ENCODE data around the gene MMEL1. TPM values are rescaled to one million over a fixed set of nuclear protein-coding genes. Genes with fewer than 3 reads are reported as not detected.

The MMEL1 gene
- total RNA-seq, 6 experiments from 2014 or later = 1.2 to 2.0 TPM; not detected in 4

GRCh38 chr1:2614145-2614544, 18.7 kb downstream of the MMEL1 start:
- H3K36me3 ChIP-seq = no peaks in the 10 kb centered on the region
- H3K27me3 ChIP-seq = no peaks in the 10 kb centered on the region
- H3K27ac ChIP-seq = no peak overlapping the region
- no peak for DNase-seq
- no peak for TF ChIP-seq CTCF (IDR thresholded peaks at IDR 0.05)
- no peak for TF ChIP-seq POLR2A (IDR thresholded peaks at IDR 0.05)
- WGBS (ENCODE audit: insufficient coverage, low coverage, low lambda C conversion rate, missing lambda C conversion rate) = 84% methylated on average over 2 of the region's 2 CpGs
- intact Hi-C loops (cut with DNase I) = no loop called here
- H3K9me3 ChIP-seq = no peaks in the 10 kb centered on the region
- no peaks in the 10 kb centered on the region for H3K4me1 ChIP-seq
- no peak overlapping the region for H3K4me3 ChIP-seq
- no peak for ATAC-seq

- Histone ChIP-seq H3K4me1 (no peaks in the 10 kb centered on the region), H3K27me3 (no peaks in the 10 kb centered on the region), H3K9me3 (no peaks in the 10 kb centered on the region), H3K27ac (no peak overlapping the region), H3K4me3 (no peak overlapping the region), H3K36me3 (no peaks in the 10 kb centered on the region)
- intact Hi-C loops (cut with DNase I) = no loop called here
- no peak for DNase-seq
- no peak for ATAC-seq
- 92% methylated on average over 4 of the region's 11 CpGs for WGBS (ENCODE audit: insufficient coverage, low coverage, low lambda C conversion rate, missing lambda C conversion rate)
- no peak for TF ChIP-seq CTCF (IDR thresholded peaks at IDR 0.05)
- TF ChIP-seq POLR2A (IDR thresholded peaks at IDR 0.05) = no peak
Measured at GRCh38 chr1:2612591-2613365, 20.0 kb downstream of the MMEL1 start.

GRCh38 chr1:2611621-2612437, 21.0 kb downstream of the MMEL1 start:
- peak in 1 of 4 donors; percentile 7 for ATAC-seq
- H3K36me3 ChIP-seq = no peaks in the 10 kb centered on the region
- intact Hi-C loops (cut with DNase I) = no loop called here
- no peak overlapping the region for H3K27ac ChIP-seq
- TF ChIP-seq POLR2A (IDR thresholded peaks at IDR 0.05) (no peak), CTCF (IDR thresholded peaks at IDR 0.05) (no peak)
- peak in 1 of 3 donors; percentile 9 for DNase-seq
- H3K4me3 ChIP-seq = no peak overlapping the region
- H3K27me3 ChIP-seq = no peaks in the 10 kb centered on the region
- WGBS (ENCODE audit: insufficient coverage, low coverage, low lambda C conversion rate, missing lambda C conversion rate) = 83% methylated on average over 1 of the region's 19 CpGs
- no peaks in the 10 kb centered on the region for H3K4me1 ChIP-seq
- no peaks in the 10 kb centered on the region for H3K9me3 ChIP-seq

- peak in 3 of 4 donors; percentile 27 to 55 (median 28) for ATAC-seq
Measured at GRCh38 chr1:2611031-2611501, 21.8 kb downstream of the MMEL1 start.

More at GRCh38 chr1:2611031-2611501, 21.8 kb downstream of the MMEL1 start:
- WGBS (ENCODE audit: insufficient coverage, low coverage, low lambda C conversion rate, missing lambda C conversion rate) = 21% methylated on average over 7 of the region's 24 CpGs
- no peaks in the 10 kb centered on the region for H3K4me1 ChIP-seq
- H3K4me3 ChIP-seq = no peak overlapping the region
- H3K9me3 ChIP-seq = no peaks in the 10 kb centered on the region
- TF ChIP-seq CTCF (IDR thresholded peaks at IDR 0.05) (no peak), POLR2A (IDR thresholded peaks at IDR 0.05) (no peak)
- peak; percentile 36 to 55 (median 44) for DNase-seq
- no peaks in the 10 kb centered on the region for H3K36me3 ChIP-seq
- intact Hi-C loops (cut with DNase I) = no loop called here
- H3K27ac ChIP-seq = no peak overlapping the region
- no peaks in the 10 kb centered on the region for H3K27me3 ChIP-seq

Measured in right lobe of liver (tissue), 6 donors.